H1 (cell line): ENCODE measurements around the gene ANGPTL5. TPM values are rescaled to one million over a fixed set of nuclear protein-coding genes. Genes with fewer than 3 reads are reported as not detected.

Experiments used
- BACH1 ChIP-seq: IDR thresholded peaks from 2 replicates; pipeline ENCODE4 v1.6.1; 2012; ENCODE audit warnings: low read length, improper control_type of control experiment
- CBX8 ChIP-seq: fragments of 300-800, 300-1000 bp; sonication (generic); IDR thresholded peaks from 2 replicates; pipeline ENCODE4 v1.7.1; 2016; ENCODE audit warnings: low read depth, low read length, borderline replicate concordance
- CREB1 ChIP-seq: IDR thresholded peaks from 2 replicates; pipeline ENCODE4 v1.6.1; 2012; ENCODE audit warnings: inconsistent platforms
- GABPA ChIP-seq: IDR thresholded peaks from 2 replicates; pipeline ENCODE4 v1.6.1; 2011; ENCODE audit warnings: mild to moderate bottlenecking, low read length, moderate library complexity, borderline replicate concordance; ENCODE audit not compliant: insufficient read depth
- RBBP5 ChIP-seq: IDR thresholded peaks from 2 replicates; pipeline ENCODE4 v1.7.1; 2012; ENCODE audit warnings: low read depth, mild to moderate bottlenecking, inconsistent platforms, low read length, moderate library complexity, borderline replicate concordance
- polyA plus RNA-seq, 7 experiments: library from polyadenylated mRNA; depleted of rRNA in 3 of 7; stranded (reverse) in 5 of 7; unstranded in 2 of 7; fragments of >200 nt in 5 of 7; fragments of 200-250 nt in 2 of 7; gene quantifications; 1 replicate in 5 of 7; 2 replicates in 1 of 7; 4 replicates in 1 of 7; pipeline versions ENCODE4 v1.2.1 to v1.2.3, GENCODE V29; 2011 to 2013; ENCODE audit warnings: missing spikeins in 2 of 7, mixed read lengths in 2 of 7
- total RNA-seq: library from RNA; stranded (reverse); fragmentation: NEBNext Ultra II Directional; extraction: Animal tissue kit (Norgen Biotek cat#: 25700); gene quantifications from 2 replicates; pipeline ENCODE4 v1.2.1, GENCODE V29; 2021
- TF ChIP-seq, protein P1 (sequence below): fragments of 300-600 bp; sonication (generic); IDR thresholded peaks from 2 replicates; pipeline ENCODE4 v1.7.1; 2012; ENCODE audit warnings: low read length, moderate library complexity, mild to moderate bottlenecking, inconsistent platforms; ENCODE audit not compliant: insufficient replicate concordance

Gene ANGPTL5
- total and polyA plus RNA-seq, 2 of the 8 experiments (the other 6 are each of a cell fraction or from before 2014, with no cell fraction given), result not detected

DNA sequence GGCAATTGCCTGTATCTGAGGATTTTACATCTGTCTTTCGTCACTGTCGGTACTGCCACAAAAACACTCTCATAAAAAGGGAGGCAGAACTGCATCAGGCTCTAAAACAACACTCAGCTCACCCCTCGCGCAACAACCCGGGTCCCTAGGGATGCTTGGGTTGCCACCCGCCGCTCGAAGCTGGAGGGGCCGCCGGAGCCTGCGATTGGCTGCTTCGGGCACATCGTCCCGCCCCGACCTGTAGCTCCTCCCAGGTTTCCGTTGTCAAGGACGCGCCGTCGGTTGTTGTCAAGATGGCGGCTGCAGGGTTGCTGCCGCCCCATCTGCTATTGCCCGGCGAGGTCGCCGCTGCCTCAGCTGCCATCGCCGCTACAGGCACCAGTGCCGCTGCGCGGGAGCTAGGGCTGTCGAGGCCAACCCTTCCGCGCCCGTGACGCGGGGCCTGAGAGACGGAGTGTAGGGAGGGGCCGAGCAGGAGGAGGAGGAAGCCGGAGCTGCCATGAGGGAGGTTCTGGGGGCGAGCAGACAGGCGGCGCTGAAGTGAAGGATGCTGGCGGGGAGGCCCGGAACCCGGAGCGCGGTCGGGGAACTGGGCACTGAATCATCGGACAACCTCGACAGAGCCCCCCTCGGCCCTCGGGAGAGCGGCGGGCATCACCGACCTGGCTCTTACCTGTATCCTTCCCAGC lies 1.4 kb downstream of the ANGPTL5 start, which contains the start of gene CEP126 (continued):
- TF ChIP-seq, protein P1, sequence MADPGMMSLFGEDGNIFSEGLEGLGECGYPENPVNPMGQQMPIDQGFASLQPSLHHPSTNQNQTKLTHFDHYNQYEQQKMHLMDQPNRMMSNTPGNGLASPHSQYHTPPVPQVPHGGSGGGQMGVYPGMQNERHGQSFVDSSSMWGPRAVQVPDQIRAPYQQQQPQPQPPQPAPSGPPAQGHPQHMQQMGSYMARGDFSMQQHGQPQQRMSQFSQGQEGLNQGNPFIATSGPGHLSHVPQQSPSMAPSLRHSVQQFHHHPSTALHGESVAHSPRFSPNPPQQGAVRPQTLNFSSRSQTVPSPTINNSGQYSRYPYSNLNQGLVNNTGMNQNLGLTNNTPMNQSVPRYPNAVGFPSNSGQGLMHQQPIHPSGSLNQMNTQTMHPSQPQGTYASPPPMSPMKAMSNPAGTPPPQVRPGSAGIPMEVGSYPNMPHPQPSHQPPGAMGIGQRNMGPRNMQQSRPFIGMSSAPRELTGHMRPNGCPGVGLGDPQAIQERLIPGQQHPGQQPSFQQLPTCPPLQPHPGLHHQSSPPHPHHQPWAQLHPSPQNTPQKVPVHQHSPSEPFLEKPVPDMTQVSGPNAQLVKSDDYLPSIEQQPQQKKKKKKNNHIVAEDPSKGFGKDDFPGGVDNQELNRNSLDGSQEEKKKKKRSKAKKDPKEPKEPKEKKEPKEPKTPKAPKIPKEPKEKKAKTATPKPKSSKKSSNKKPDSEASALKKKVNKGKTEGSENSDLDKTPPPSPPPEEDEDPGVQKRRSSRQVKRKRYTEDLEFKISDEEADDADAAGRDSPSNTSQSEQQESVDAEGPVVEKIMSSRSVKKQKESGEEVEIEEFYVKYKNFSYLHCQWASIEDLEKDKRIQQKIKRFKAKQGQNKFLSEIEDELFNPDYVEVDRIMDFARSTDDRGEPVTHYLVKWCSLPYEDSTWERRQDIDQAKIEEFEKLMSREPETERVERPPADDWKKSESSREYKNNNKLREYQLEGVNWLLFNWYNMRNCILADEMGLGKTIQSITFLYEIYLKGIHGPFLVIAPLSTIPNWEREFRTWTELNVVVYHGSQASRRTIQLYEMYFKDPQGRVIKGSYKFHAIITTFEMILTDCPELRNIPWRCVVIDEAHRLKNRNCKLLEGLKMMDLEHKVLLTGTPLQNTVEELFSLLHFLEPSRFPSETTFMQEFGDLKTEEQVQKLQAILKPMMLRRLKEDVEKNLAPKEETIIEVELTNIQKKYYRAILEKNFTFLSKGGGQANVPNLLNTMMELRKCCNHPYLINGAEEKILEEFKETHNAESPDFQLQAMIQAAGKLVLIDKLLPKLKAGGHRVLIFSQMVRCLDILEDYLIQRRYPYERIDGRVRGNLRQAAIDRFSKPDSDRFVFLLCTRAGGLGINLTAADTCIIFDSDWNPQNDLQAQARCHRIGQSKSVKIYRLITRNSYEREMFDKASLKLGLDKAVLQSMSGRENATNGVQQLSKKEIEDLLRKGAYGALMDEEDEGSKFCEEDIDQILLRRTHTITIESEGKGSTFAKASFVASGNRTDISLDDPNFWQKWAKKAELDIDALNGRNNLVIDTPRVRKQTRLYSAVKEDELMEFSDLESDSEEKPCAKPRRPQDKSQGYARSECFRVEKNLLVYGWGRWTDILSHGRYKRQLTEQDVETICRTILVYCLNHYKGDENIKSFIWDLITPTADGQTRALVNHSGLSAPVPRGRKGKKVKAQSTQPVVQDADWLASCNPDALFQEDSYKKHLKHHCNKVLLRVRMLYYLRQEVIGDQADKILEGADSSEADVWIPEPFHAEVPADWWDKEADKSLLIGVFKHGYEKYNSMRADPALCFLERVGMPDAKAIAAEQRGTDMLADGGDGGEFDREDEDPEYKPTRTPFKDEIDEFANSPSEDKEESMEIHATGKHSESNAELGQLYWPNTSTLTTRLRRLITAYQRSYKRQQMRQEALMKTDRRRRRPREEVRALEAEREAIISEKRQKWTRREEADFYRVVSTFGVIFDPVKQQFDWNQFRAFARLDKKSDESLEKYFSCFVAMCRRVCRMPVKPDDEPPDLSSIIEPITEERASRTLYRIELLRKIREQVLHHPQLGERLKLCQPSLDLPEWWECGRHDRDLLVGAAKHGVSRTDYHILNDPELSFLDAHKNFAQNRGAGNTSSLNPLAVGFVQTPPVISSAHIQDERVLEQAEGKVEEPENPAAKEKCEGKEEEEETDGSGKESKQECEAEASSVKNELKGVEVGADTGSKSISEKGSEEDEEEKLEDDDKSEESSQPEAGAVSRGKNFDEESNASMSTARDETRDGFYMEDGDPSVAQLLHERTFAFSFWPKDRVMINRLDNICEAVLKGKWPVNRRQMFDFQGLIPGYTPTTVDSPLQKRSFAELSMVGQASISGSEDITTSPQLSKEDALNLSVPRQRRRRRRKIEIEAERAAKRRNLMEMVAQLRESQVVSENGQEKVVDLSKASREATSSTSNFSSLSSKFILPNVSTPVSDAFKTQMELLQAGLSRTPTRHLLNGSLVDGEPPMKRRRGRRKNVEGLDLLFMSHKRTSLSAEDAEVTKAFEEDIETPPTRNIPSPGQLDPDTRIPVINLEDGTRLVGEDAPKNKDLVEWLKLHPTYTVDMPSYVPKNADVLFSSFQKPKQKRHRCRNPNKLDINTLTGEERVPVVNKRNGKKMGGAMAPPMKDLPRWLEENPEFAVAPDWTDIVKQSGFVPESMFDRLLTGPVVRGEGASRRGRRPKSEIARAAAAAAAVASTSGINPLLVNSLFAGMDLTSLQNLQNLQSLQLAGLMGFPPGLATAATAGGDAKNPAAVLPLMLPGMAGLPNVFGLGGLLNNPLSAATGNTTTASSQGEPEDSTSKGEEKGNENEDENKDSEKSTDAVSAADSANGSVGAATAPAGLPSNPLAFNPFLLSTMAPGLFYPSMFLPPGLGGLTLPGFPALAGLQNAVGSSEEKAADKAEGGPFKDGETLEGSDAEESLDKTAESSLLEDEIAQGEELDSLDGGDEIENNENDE, result no peak
- TF ChIP-seq CBX8 (no peak), CREB1 (peak; percentile 85), BACH1 (no peak), RBBP5 (peak; percentile 95), GABPA (no peak)
